Memory B cell (primary cell): ENCODE results near the gene GABRG3.

Experiments
- ATAC-seq: fragments of 150-1000 bp; cut with Tn5 transposase; 2 replicates; pipeline ENCODE4 v1.10.0; 2021; ENCODE audit warnings: low read depth, mild to moderate bottlenecking, moderate library complexity
- DNase-seq, 2 donors: peaks; one replicate each; pipeline ENCODE4 v3.0.0; 2022; ENCODE audit warnings: low spot score in 2 of 2
- H3K27ac Mint-ChIP-seq: one replicate; pipeline ENCODE4 v1.8.0; 2022; ENCODE audit warnings: mild to moderate bottlenecking, moderate library complexity, mixed read lengths
- H3K27me3 Mint-ChIP-seq: one replicate; pipeline ENCODE4 v1.8.0; 2022; ENCODE audit warnings: mixed read lengths
- H3K36me3 Mint-ChIP-seq: one replicate; pipeline ENCODE4 v1.8.0; 2022; ENCODE audit warnings: mild to moderate bottlenecking, mixed read lengths
- H3K4me1 Mint-ChIP-seq: one replicate; pipeline ENCODE4 v1.8.0; 2022; ENCODE audit warnings: mixed read lengths
- H3K4me3 Mint-ChIP-seq: one replicate; pipeline ENCODE4 v1.8.0; 2022; ENCODE audit warnings: mild to moderate bottlenecking, moderate library complexity, mixed read lengths
- H3K9me3 Mint-ChIP-seq: one replicate; pipeline ENCODE4 v1.8.0; 2022; ENCODE audit warnings: mixed read lengths

Gene GABRG3

GRCh38 chr15:27324886-27325615, 354.1 kb downstream of the GABRG3 start:
- ATAC-seq (no peak), DNase-seq (no peak)
- Mint-ChIP-seq H3K4me3 (no peak overlapping the region), H3K36me3 (no peaks in the 10 kb centered on the region), H3K9me3 (peaks cover 2% of the 10 kb centered on the region), H3K4me1 (no peaks in the 10 kb centered on the region), H3K27me3 (no peaks in the 10 kb centered on the region), H3K27ac (no peak overlapping the region)

DNA sequence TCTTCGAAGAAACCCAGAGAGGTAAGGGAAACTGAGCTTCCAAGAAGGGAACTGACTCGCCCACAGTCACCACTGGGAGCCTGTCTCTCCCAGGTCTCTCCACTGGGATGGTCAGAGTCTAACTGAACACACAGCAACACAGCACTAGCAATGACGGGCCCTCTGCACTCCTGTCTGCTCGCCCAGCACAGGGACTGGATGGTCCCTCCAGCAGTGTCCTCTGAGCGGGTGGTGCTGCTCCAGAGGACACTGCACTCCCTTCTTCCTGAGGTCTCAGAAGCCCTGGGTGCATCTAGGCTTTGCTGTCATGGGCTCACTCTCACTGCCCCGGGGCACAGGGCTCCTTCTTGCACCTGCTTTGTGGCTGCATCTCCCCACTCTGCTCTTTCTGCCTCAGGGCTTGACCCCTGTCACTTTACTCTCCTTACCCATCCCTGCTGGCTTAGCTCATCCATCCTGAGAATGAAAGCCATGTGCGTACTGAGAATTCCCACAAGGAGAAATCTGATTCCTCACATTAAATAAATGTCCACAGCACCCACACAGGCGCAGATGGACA, 356.6 kb downstream of the GABRG3 start:
- no peaks in the 10 kb centered on the region for H3K36me3 Mint-ChIP-seq
- no peak overlapping the region for H3K27ac Mint-ChIP-seq
- no peak overlapping the region for H3K4me3 Mint-ChIP-seq
- no peaks in the 10 kb centered on the region for H3K27me3 Mint-ChIP-seq
- no peak for DNase-seq
- no peak for ATAC-seq
- no peaks in the 10 kb centered on the region for H3K4me1 Mint-ChIP-seq
- H3K9me3 Mint-ChIP-seq: peaks cover 2% of the 10 kb centered on the region

DNA sequence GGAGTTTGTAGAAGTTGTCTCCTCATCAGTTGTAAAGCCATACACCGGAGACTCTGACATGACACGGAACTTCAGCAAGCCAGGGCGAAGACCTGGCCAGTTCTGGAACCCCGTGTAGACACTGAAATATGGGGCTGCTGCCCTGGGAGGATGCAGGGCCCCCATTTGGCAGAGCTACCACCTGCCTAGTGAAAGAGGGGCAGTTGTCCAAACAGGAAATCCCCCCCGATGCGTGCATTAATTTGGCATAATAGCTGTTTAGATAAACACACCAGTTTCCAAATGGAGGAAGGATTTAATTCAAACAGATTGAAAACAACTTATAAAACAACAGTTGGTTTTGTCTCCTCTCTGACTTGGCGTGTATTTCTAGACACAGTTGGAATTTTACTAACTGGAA, 357.2 kb downstream of the GABRG3 start:
- H3K27me3 Mint-ChIP-seq: no peaks in the 10 kb centered on the region
- no peak for DNase-seq
- ATAC-seq: no peak
- no peaks in the 10 kb centered on the region for H3K4me1 Mint-ChIP-seq
- H3K36me3 Mint-ChIP-seq: no peaks in the 10 kb centered on the region
- H3K9me3 Mint-ChIP-seq: peaks cover 2% of the 10 kb centered on the region
- no peak overlapping the region for H3K27ac Mint-ChIP-seq
- H3K4me3 Mint-ChIP-seq: no peak overlapping the region

DNA sequence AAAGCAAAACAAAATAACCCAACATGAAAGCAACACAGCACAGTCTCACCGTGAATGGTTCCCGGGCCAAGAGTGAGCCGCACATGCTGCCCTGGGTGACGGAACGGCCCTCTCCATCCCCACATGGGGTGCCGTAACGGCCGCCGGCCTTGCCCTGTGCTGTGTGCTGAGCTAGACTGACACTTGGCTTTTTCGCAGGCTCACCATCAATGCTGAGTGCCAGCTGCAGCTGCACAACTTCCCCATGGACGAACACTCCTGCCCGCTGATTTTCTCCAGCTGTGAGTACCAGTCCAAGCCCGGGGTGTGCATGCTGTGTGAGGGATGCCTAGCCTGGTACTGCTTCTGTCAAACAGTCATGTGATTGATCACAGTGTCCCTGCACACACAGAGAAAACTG, 357.6 kb downstream of the GABRG3 start:
- Mint-ChIP-seq H3K27ac (no peak overlapping the region), H3K9me3 (peaks cover 2% of the 10 kb centered on the region), H3K4me3 (no peak overlapping the region)

GRCh38 chr15:27330326-27330725, 359.3 kb downstream of the GABRG3 start:
- DNase-seq (no peak), ATAC-seq (no peak)
- no peaks in the 10 kb centered on the region for H3K27me3 Mint-ChIP-seq
- H3K27ac Mint-ChIP-seq: no peak overlapping the region
- no peaks in the 10 kb centered on the region for H3K36me3 Mint-ChIP-seq
- no peaks in the 10 kb centered on the region for H3K9me3 Mint-ChIP-seq
- H3K4me1 Mint-ChIP-seq: no peaks in the 10 kb centered on the region
- no peak overlapping the region for H3K4me3 Mint-ChIP-seq

More for the DNA sequence above, 357.6 kb downstream of the GABRG3 start:
- Mint-ChIP-seq H3K36me3 (no peaks in the 10 kb centered on the region), H3K27me3 (no peaks in the 10 kb centered on the region), H3K4me1 (no peaks in the 10 kb centered on the region)
- DNase-seq: no peak
- no peak for ATAC-seq

DNA sequence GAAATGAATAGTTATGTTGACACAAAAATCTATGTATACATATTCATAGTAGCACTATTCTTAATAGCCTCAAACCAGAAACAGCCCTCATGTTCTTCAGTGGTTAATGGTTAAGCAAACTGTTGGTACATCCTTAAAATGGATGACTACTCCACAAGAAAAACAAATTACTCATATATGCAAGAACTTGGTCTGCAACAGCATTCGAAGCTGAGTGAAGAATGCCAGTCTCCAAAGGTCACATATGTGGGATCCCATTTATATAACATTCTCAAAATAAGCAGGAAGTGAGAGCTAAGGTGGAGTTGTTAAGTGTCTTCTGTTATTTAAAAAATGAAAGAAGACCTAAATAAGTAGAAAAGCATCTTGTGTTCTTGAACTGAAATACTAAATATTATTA, 365.7 kb downstream of the GABRG3 start:
- DNase-seq: no peak

GRCh38 chr15:27339138-27339537, 368.2 kb downstream of the GABRG3 start:
- DNase-seq (no peak), ATAC-seq (no peak)
- no peak overlapping the region for H3K4me3 Mint-ChIP-seq
- no peak overlapping the region for H3K27ac Mint-ChIP-seq
- peaks cover 3% of the 10 kb centered on the region for H3K9me3 Mint-ChIP-seq
- H3K27me3 Mint-ChIP-seq: no peaks in the 10 kb centered on the region
- H3K4me1 Mint-ChIP-seq: no peaks in the 10 kb centered on the region
- H3K36me3 Mint-ChIP-seq: no peaks in the 10 kb centered on the region

More for the DNA sequence above, 365.7 kb downstream of the GABRG3 start:
- Mint-ChIP-seq H3K4me3 (no peak overlapping the region), H3K36me3 (no peaks in the 10 kb centered on the region), H3K27ac (no peak overlapping the region), H3K4me1 (no peaks in the 10 kb centered on the region), H3K9me3 (peaks cover 3% of the 10 kb centered on the region), H3K27me3 (no peaks in the 10 kb centered on the region)
- no peak for ATAC-seq

- no peaks in the 10 kb centered on the region for H3K27me3 Mint-ChIP-seq
- no peak for DNase-seq
- no peak overlapping the region for H3K4me3 Mint-ChIP-seq
- no peaks in the 10 kb centered on the region for H3K36me3 Mint-ChIP-seq
- H3K27ac Mint-ChIP-seq: no peak overlapping the region
- H3K9me3 Mint-ChIP-seq: peaks cover 1% of the 10 kb centered on the region
- H3K4me1 Mint-ChIP-seq: no peaks in the 10 kb centered on the region
- ATAC-seq: no peak
These were observed 370.9 kb downstream of the GABRG3 start for GRCh38 chr15:27341780-27342343.

GRCh38 chr15:27342991-27343390, 372.0 kb downstream of the GABRG3 start:
- no peak for DNase-seq
- peaks cover 1% of the 10 kb centered on the region for H3K9me3 Mint-ChIP-seq
- H3K27me3 Mint-ChIP-seq: no peaks in the 10 kb centered on the region
- H3K27ac Mint-ChIP-seq: no peak overlapping the region
- no peak for ATAC-seq
- no peaks in the 10 kb centered on the region for H3K36me3 Mint-ChIP-seq
- no peak overlapping the region for H3K4me3 Mint-ChIP-seq
- H3K4me1 Mint-ChIP-seq: no peaks in the 10 kb centered on the region

GRCh38 chr15:27352136-27352535, 381.2 kb downstream of the GABRG3 start:
- Mint-ChIP-seq H3K36me3 (no peaks in the 10 kb centered on the region), H3K27me3 (no peaks in the 10 kb centered on the region), H3K4me3 (no peak overlapping the region), H3K9me3 (no peaks in the 10 kb centered on the region), H3K27ac (no peak overlapping the region), H3K4me1 (no peaks in the 10 kb centered on the region)
- ATAC-seq (no peak), DNase-seq (no peak)

DNA sequence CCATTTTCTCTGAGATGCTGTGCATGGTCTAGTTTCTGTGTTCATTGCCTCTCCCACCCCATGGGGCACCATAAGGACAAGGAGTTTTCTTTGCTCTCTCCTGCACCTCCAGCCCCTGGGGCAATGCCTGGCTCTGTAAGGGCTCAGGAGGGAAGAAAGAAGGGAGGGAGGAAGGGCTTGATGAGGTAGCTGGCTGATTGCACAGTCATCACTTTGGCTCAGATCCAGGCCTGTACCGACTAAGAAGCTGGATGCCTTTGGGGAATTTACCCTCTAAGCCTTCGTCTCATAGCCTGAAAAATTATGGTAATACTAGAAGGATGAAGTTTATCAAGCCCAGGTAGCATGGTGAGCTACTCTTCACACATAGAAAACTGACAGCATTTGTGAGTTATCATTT, 382.9 kb downstream of the GABRG3 start:
- Mint-ChIP-seq H3K27ac (no peak overlapping the region), H3K27me3 (no peaks in the 10 kb centered on the region), H3K9me3 (no peaks in the 10 kb centered on the region), H3K36me3 (no peaks in the 10 kb centered on the region), H3K4me3 (no peak overlapping the region), H3K4me1 (no peaks in the 10 kb centered on the region)
- DNase-seq: no peak
- no peak for ATAC-seq

DNA sequence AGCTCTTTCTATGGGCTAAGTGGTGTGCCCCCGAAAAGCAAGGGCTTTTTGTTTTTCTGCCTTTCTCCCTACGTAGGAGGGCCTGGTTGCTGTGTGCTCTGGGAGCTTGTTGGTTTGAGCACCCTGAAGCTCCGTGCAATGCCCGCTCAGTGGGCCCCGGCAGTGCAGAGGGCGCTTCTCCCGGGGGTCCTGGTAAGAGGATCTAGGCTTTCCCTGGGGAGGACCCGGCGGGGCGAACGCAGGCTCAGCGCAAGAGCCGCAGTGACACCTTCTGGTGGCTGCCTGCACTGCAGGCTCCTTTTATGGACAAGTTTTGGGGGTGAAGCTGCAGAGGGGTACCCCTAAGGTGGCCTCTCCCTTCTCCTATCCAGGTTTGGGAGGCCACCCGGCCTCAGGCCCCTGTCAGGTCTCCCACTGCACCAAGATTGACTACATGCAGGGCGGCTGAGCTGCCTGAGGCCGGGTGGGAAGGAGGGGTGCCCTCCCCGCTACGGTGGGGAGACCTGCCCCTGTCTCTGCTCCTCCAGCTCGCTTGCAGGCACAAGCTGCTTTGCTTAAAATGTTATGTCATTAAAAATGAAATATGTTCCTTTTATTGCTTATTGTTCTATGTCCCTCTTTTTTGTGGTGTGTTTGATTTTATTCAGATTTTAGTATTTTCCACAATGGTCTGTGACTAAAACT, 387.9 kb downstream of the GABRG3 start:
- no peaks in the 10 kb centered on the region for H3K36me3 Mint-ChIP-seq
- no peaks in the 10 kb centered on the region for H3K27me3 Mint-ChIP-seq
- no peaks in the 10 kb centered on the region for H3K4me1 Mint-ChIP-seq
- ATAC-seq (no peak), DNase-seq (no peak)
- no peak overlapping the region for H3K27ac Mint-ChIP-seq
- H3K9me3 Mint-ChIP-seq: no peaks in the 10 kb centered on the region
- no peak overlapping the region for H3K4me3 Mint-ChIP-seq

DNA sequence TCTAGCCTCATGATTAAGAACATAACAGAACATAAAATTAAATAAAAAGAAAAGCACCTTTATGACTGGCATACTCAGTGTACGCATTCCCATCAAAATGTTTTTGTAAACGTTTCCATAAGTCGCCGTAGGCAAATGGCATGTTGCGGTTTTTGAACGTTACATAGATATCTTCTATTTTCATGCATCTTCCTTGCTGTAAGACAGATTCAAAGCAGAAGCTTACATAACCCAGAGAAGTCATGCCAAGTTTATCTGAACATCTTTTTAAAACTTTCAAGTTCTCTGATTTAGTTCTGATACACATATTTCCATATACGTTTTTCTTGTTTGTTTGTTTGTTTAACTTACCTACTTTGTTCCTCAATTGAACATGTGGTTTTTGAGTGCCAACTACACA, 388.6 kb downstream of the GABRG3 start:
- DNase-seq (no peak), ATAC-seq (no peak)
- no peaks in the 10 kb centered on the region for H3K27me3 Mint-ChIP-seq
- H3K4me3 Mint-ChIP-seq: no peak overlapping the region
- H3K4me1 Mint-ChIP-seq: no peaks in the 10 kb centered on the region
- H3K27ac Mint-ChIP-seq: no peak overlapping the region
- H3K36me3 Mint-ChIP-seq: no peaks in the 10 kb centered on the region
- no peaks in the 10 kb centered on the region for H3K9me3 Mint-ChIP-seq

DNA sequence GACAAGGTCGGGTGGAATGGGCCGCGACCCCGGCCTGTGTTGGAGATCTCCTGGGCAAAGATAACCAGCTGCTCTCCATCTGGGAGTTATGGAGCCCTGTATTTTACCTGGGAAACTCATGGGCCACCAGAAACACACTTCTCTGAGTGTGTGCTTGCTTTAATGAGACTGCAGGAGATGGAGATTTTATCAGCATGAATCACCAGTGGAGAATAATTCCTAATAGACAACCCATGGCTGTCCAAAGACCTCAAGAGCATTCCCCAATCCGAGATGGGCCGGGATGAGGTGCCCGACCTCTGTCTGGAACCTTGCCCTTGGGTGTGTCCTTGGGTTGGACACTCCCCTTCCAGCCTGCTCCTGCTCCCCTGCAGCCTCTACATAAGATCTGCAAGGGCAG, 389.3 kb downstream of the GABRG3 start:
- Mint-ChIP-seq H3K27me3 (no peaks in the 10 kb centered on the region), H3K9me3 (no peaks in the 10 kb centered on the region), H3K36me3 (no peaks in the 10 kb centered on the region), H3K27ac (no peak overlapping the region), H3K4me3 (no peak overlapping the region), H3K4me1 (no peaks in the 10 kb centered on the region)
- ATAC-seq (no peak), DNase-seq (no peak)
